ENCODE results near the gene MAPKAP1.
"Not testable (repeated sequence)": the region's sequence is repeated elsewhere in the genome, so short reads cannot be mapped to it uniquely, and the experiment has no call there.

Gene MAPKAP1

DNA sequence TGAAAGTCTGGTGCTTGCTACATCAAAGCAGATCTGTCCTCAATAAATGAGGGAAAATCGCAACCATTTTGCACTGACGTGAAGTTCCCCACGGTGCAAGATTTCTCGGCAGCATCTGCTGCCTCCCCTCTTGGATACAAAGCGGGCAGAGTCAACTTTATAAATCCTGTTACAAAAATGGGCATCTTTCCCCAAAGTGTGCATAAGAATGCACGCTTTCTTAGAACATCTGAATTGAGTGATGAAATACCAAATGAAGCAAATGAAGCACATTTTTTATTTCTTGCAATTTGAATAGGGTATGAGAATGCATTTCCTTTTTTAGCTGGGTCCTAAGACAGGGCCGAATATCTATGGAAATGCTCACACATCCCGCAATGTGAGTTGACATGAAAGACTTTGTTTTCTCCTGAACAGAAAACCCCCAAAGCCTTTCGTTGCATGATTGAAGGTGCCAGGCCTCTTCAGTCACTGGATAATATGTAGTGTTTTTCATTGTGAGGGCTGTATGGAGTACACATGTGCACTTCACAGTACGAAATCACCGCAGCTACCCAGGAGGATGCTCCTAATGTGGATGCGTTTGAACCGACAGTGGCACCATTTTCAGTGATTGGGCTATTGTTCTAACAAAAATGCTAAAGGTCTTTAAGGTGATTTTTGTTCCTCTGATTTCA, 19.6 kb upstream of the MAPKAP1 start:
- no peak overlapping the region for H3K4me3 ChIP-seq (ENCODE audit: low read depth in 1 of 2, low read length in 2 of 2)
- H3K9me3 ChIP-seq (ENCODE audit: control insufficient read depth in 1 of 2, low read length in 2 of 2) = no peaks in the 10 kb centered on the region
- H3K36me3 ChIP-seq (ENCODE audit: control insufficient read depth in 1 of 2, insufficient read depth in 2 of 2, low read length in 2 of 2) = no peaks in the 10 kb centered on the region
- H3K27ac ChIP-seq (ENCODE audit: low read length) = no peak overlapping the region
- H3K4me1 ChIP-seq (ENCODE audit: control insufficient read depth in 1 of 2, insufficient read depth in 2 of 2, low read length in 2 of 2) = no peaks in the 10 kb centered on the region
- no peaks in the 10 kb centered on the region for H3K27me3 ChIP-seq (ENCODE audit: low read depth, low read length)

DNA sequence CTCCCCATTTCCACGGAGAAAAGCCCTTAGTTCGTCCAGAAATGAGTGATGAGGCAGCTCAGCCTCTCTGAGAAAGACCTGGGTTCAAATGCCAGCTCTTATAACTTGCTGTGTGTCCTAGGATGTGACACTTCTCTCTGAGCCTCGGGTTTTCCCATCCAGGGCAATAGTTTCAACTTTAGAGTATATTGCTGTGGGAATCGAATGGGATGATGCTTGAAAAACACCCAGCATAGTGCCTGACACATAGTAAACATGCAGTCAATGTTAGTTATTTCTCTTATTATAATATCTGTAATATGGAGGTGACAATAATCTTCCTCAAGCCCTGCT, 430 bp upstream of the MAPKAP1 start:
- Histone ChIP-seq H3K36me3 (ENCODE audit: control insufficient read depth in 1 of 2, insufficient read depth in 2 of 2, low read length in 2 of 2) (no peaks in the 10 kb centered on the region), H3K9me3 (ENCODE audit: control insufficient read depth in 1 of 2, low read length in 2 of 2) (no peaks in the 10 kb centered on the region), H3K4me3 (ENCODE audit: low read depth in 1 of 2, low read length in 2 of 2) (peak overlapping the region; percentile 75 to 91), H3K27ac (ENCODE audit: low read length) (peak overlapping the region; percentile 74), H3K27me3 (ENCODE audit: low read depth, low read length) (no peaks in the 10 kb centered on the region), H3K4me1 (ENCODE audit: control insufficient read depth in 1 of 2, insufficient read depth in 2 of 2, low read length in 2 of 2) (peaks cover 10 to 18% of the 10 kb centered on the region in 2 donors)

DNA sequence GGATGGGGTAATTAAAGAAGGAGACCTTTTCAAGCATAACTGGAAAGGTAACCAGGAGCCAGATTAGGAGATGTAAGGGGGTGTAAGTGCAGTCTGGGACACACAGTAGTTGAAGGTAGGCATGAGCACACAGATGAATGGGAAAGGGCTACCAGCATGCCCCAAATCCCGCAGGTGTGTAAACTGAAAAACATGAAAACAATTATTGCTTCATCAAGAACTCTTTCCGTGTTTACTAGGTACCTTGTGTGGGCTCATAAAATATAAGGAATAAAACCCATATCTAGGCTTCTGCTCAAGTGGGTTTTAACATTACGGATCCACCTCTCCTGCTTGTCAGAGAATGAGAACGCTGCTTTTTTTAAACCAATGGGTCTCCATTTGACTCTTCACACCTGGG, 1.1 kb downstream of the MAPKAP1 start:
- no peaks in the 10 kb centered on the region for H3K27me3 ChIP-seq (ENCODE audit: low read depth, low read length)
- no peaks in the 10 kb centered on the region for H3K36me3 ChIP-seq (ENCODE audit: control insufficient read depth in 1 of 2, insufficient read depth in 2 of 2, low read length in 2 of 2)
- H3K4me3 ChIP-seq (ENCODE audit: low read depth in 1 of 2, low read length in 2 of 2) = peak overlapping the region; percentile 75 to 91
- peaks cover 10 to 18% of the 10 kb centered on the region in 2 donors for H3K4me1 ChIP-seq (ENCODE audit: control insufficient read depth in 1 of 2, insufficient read depth in 2 of 2, low read length in 2 of 2)
- no peak overlapping the region for H3K27ac ChIP-seq (ENCODE audit: low read length)
- H3K9me3 ChIP-seq (ENCODE audit: control insufficient read depth in 1 of 2, low read length in 2 of 2) = no peaks in the 10 kb centered on the region

DNA sequence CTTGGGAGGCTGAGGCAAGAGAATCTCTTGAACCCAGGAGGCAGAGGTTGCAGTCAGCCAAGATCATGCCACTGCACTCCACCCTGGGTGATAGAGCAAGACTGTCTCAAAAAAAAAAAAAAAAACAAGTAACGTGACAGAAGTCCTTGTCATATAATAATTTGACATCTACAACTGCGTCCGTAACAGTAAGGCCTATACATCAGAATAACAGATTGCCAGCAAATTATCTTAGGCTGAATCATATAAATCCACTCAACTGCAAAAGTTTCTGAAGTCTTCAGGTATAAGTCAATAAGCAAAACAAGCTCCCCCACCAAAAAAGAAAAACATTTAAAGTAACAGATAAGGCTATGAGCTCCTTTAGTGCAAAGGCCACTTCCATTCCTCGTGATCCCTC, 3.3 kb downstream of the MAPKAP1 start:
- Histone ChIP-seq H3K4me1 (ENCODE audit: control insufficient read depth in 1 of 2, insufficient read depth in 2 of 2, low read length in 2 of 2) (peaks cover 10 to 18% of the 10 kb centered on the region in 2 donors), H3K4me3 (ENCODE audit: low read depth in 1 of 2, low read length in 2 of 2) (no peak overlapping the region), H3K27me3 (ENCODE audit: low read depth, low read length) (no peaks in the 10 kb centered on the region), H3K27ac (ENCODE audit: low read length) (no peak overlapping the region), H3K9me3 (ENCODE audit: control insufficient read depth in 1 of 2, low read length in 2 of 2) (no peaks in the 10 kb centered on the region), H3K36me3 (ENCODE audit: control insufficient read depth in 1 of 2, insufficient read depth in 2 of 2, low read length in 2 of 2) (no peaks in the 10 kb centered on the region)

DNA sequence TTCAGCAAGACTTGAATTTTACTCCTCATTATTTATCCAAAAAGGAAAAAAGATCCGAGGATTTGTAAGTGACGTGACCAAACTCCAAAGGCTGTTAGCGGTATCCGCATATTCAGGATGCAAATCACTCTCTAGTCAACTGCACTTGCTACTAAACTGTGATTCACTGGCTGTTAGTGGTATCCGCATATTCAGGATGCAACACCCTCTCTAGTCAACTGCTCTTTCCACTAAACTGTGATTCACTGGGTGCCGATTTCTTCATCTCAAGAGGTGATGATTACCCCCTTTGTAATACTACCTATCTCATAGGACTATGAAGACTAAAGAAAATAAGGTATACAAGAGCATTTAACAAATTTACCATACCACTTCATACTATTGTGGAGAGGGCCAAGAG, 5.7 kb downstream of the MAPKAP1 start:
- H3K4me1 ChIP-seq (ENCODE audit: control insufficient read depth in 1 of 2, insufficient read depth in 2 of 2, low read length in 2 of 2) = peaks cover 9 to 10% of the 10 kb centered on the region in 2 donors
- H3K4me3 ChIP-seq (ENCODE audit: low read depth in 1 of 2, low read length in 2 of 2) = no peak overlapping the region
- no peaks in the 10 kb centered on the region for H3K36me3 ChIP-seq (ENCODE audit: control insufficient read depth in 1 of 2, insufficient read depth in 2 of 2, low read length in 2 of 2)
- no peaks in the 10 kb centered on the region for H3K27me3 ChIP-seq (ENCODE audit: low read depth, low read length)
- H3K27ac ChIP-seq (ENCODE audit: low read length) = no peak overlapping the region
- H3K9me3 ChIP-seq (ENCODE audit: control insufficient read depth in 1 of 2, low read length in 2 of 2) = no peaks in the 10 kb centered on the region

DNA sequence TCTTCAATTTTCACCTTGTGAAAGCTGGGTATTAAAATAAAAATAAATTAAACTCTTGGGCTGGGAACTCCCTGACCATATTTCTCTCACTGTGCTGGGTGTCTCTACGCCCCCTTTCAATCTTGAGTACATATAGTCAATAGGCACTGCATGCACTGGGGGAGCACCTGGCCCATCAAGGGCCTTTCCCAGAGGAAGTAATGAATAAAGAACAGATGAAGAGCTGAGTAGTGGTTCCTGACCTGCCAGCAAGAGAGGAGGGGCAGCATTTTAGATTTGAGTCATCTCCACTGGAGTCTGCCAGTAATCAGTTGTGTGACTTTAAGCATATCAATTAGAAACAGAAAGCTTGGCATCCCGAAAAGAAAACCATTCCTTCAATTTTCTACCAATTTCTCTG, 6.2 kb downstream of the MAPKAP1 start:
- Histone ChIP-seq H3K4me1 (ENCODE audit: control insufficient read depth in 1 of 2, insufficient read depth in 2 of 2, low read length in 2 of 2) (peaks cover 4 to 5% of the 10 kb centered on the region in 2 donors), H3K9me3 (ENCODE audit: control insufficient read depth in 1 of 2, low read length in 2 of 2) (no peaks in the 10 kb centered on the region), H3K27ac (ENCODE audit: low read length) (no peak overlapping the region), H3K4me3 (ENCODE audit: low read depth in 1 of 2, low read length in 2 of 2) (no peak overlapping the region), H3K36me3 (ENCODE audit: control insufficient read depth in 1 of 2, insufficient read depth in 2 of 2, low read length in 2 of 2) (no peaks in the 10 kb centered on the region), H3K27me3 (ENCODE audit: low read depth, low read length) (no peaks in the 10 kb centered on the region)

DNA sequence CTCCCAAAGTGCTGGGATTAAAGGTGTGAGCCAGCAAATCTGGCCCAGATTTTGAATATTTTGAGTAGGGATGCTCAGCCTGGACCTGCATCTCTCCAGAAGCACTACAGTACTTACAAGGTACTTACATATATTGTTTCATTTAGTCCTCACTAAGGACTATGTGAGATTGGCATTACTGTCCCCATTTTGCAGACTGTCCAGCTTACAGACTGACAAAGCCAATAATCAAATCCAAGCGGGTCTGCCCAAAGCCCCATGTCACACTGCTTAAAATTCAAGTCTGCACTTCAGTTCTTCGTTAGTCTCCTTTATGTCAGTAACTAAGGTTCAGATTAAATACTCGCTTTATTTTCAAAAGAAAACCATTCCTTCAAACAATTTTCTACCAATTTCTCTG, 7.1 kb downstream of the MAPKAP1 start:
- H3K27ac ChIP-seq (ENCODE audit: low read length) = no peak overlapping the region
- no peaks in the 10 kb centered on the region for H3K4me1 ChIP-seq (ENCODE audit: control insufficient read depth in 1 of 2, insufficient read depth in 2 of 2, low read length in 2 of 2)
- H3K27me3 ChIP-seq (ENCODE audit: low read depth, low read length) = no peaks in the 10 kb centered on the region
- H3K4me3 ChIP-seq (ENCODE audit: low read depth in 1 of 2, low read length in 2 of 2) = no peak overlapping the region
- H3K36me3 ChIP-seq (ENCODE audit: control insufficient read depth in 1 of 2, insufficient read depth in 2 of 2, low read length in 2 of 2) = no peaks in the 10 kb centered on the region
- no peaks in the 10 kb centered on the region for H3K9me3 ChIP-seq (ENCODE audit: control insufficient read depth in 1 of 2, low read length in 2 of 2)

DNA sequence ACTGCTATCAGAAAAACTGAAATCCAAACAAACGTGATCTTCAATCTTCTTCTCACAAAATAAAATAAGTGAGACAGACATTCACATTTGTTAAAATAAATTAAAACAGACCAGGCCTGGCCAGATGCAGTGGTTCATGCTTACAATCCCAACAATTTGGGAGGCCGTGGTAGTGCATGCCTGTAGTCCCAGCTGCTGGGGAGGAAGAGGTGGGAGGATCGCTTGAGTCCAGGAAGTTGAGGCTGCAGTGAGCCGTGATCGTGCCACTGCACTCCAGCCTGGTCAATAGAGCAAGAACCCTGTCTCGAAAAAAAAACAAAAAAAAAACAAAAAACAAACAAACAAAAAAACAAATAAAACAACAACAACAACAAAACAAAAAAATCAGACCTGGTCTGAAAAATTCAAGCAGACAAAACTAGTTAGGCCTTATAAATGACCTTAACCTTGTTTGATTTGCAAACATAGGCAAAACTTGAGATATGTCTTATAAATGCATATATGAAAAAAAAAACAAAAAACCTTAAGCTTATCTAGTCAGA, 10.8 kb downstream of the MAPKAP1 start:
- Histone ChIP-seq H3K27me3 (ENCODE audit: low read depth, low read length) (no peaks in the 10 kb centered on the region), H3K4me3 (ENCODE audit: low read depth in 1 of 2, low read length in 2 of 2) (no peak overlapping the region), H3K27ac (ENCODE audit: low read length) (no peak overlapping the region), H3K4me1 (ENCODE audit: control insufficient read depth in 1 of 2, insufficient read depth in 2 of 2, low read length in 2 of 2) (no peaks in the 10 kb centered on the region), H3K36me3 (ENCODE audit: control insufficient read depth in 1 of 2, insufficient read depth in 2 of 2, low read length in 2 of 2) (no peaks in the 10 kb centered on the region), H3K9me3 (ENCODE audit: control insufficient read depth in 1 of 2, low read length in 2 of 2) (no peaks in the 10 kb centered on the region)

DNA sequence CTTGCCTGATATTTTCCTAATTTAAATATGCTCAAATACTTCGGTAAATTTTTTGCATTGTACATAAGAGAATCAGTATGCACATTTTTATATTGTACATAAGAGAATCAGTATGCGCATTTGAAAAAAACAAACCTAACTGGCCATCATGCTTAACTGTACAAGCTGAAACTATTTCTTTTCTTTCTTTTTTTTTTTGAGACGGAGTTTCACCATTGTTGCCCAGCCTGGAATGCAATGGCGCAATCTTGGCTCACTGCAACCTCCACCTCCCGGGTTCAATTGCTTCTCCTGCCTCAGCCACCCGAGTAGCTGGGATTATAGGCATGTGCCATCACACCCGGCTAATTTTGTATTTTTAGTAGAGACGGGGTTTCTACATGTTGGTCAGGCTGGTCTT, 11.5 kb downstream of the MAPKAP1 start:
- H3K27ac ChIP-seq (ENCODE audit: low read length); H3K9me3 ChIP-seq (ENCODE audit: control insufficient read depth in 1 of 2, low read length in 2 of 2); H3K36me3 ChIP-seq (ENCODE audit: control insufficient read depth in 1 of 2, insufficient read depth in 2 of 2, low read length in 2 of 2); H3K4me1 ChIP-seq (ENCODE audit: control insufficient read depth in 1 of 2, insufficient read depth in 2 of 2, low read length in 2 of 2); H3K27me3 ChIP-seq (ENCODE audit: low read depth, low read length); H3K4me3 ChIP-seq (ENCODE audit: low read depth in 1 of 2, low read length in 2 of 2): not testable (repeated sequence)

DNA sequence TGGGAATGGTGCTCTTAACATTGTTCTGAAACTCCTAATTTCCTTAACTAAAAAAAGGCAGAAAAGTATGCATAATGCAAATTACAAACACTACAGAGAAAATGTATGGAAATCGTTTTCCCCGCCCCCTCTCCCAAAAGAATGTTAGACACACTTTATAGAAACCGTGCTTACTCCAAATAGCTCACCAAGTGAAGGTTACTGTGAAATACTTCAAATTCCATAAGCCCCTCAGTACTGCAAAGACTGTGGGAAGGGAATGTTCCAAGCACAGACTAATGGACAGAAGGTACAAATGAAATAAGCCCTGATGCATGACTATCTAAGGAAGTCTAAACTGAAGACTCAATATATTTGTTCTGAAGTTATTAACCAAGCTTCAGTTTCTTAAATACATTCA, 12.5 kb downstream of the MAPKAP1 start:
- Histone ChIP-seq H3K27me3 (ENCODE audit: low read depth, low read length) (no peaks in the 10 kb centered on the region), H3K4me1 (ENCODE audit: control insufficient read depth in 1 of 2, insufficient read depth in 2 of 2, low read length in 2 of 2) (no peaks in the 10 kb centered on the region), H3K9me3 (ENCODE audit: control insufficient read depth in 1 of 2, low read length in 2 of 2) (no peaks in the 10 kb centered on the region), H3K27ac (ENCODE audit: low read length) (no peak overlapping the region), H3K36me3 (ENCODE audit: control insufficient read depth in 1 of 2, insufficient read depth in 2 of 2, low read length in 2 of 2) (no peaks in the 10 kb centered on the region), H3K4me3 (ENCODE audit: low read depth in 1 of 2, low read length in 2 of 2) (no peak overlapping the region)

DNA sequence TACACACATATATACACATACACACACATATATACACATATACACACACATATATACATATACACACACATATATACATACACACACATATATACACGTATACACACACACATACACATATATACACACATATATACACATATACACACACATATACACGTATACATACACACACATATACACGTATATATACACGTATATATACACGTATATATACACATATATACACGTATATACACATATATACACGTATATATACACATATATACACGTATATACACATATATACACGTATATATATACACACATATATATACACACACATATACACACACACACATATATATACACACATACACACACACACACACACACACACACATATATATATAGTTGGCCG, 13.5 kb downstream of the MAPKAP1 start:
- H3K4me1 ChIP-seq (ENCODE audit: control insufficient read depth in 1 of 2, insufficient read depth in 2 of 2, low read length in 2 of 2); H3K27me3 ChIP-seq (ENCODE audit: low read depth, low read length); H3K27ac ChIP-seq (ENCODE audit: low read length); H3K9me3 ChIP-seq (ENCODE audit: control insufficient read depth in 1 of 2, low read length in 2 of 2); H3K36me3 ChIP-seq (ENCODE audit: control insufficient read depth in 1 of 2, insufficient read depth in 2 of 2, low read length in 2 of 2); H3K4me3 ChIP-seq (ENCODE audit: low read depth in 1 of 2, low read length in 2 of 2): not testable (repeated sequence)

DNA sequence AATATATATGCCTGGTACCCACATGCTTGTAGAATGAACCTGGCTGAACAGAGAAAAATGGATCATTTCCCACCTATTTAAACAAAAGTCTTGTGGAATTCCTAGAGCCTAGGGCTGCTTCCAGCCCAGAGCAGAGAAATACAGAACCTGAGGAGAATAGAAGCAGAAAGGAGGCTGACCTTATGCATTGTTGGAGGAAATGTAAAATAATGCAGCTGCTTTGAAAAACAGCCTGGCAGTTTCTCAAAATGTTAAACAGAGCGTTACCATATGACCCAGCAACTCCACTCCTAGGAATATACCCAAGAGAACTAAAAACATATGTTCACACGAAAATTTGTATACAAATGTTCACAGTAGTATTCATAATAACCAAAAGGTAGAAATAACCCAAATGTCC, 15.1 kb downstream of the MAPKAP1 start:
- Histone ChIP-seq H3K4me1 (ENCODE audit: control insufficient read depth in 1 of 2, insufficient read depth in 2 of 2, low read length in 2 of 2) (no peaks in the 10 kb centered on the region), H3K27me3 (ENCODE audit: low read depth, low read length) (no peaks in the 10 kb centered on the region), H3K27ac (ENCODE audit: low read length) (no peak overlapping the region), H3K4me3 (ENCODE audit: low read depth in 1 of 2, low read length in 2 of 2) (no peak overlapping the region), H3K36me3 (ENCODE audit: control insufficient read depth in 1 of 2, insufficient read depth in 2 of 2, low read length in 2 of 2) (no peaks in the 10 kb centered on the region), H3K9me3 (ENCODE audit: control insufficient read depth in 1 of 2, low read length in 2 of 2) (no peaks in the 10 kb centered on the region)
